Measurements from ENCODE around the gene MYLK.

Gene MYLK

GRCh38 chr3:123623346-123623880 lies 260.7 kb downstream of the MYLK start:
- no peak for DNase-seq (ENCODE audit: low spot score)
- TF ChIP-seq CTCF (IDR thresholded peaks at IDR 0.05; ENCODE audit: extremely low read depth, missing control alignments): no peak

- TF ChIP-seq CTCF (IDR thresholded peaks at IDR 0.05; ENCODE audit: extremely low read depth, missing control alignments): no peak
- DNase-seq (ENCODE audit: low spot score): no peak
These were observed 261.4 kb downstream of the MYLK start for GRCh38 chr3:123622766-123623165.

- no peak for TF ChIP-seq CTCF (IDR thresholded peaks at IDR 0.05; ENCODE audit: extremely low read depth, missing control alignments)
- DNase-seq (ENCODE audit: low spot score): no peak
These were observed 262.3 kb downstream of the MYLK start for GRCh38 chr3:123621850-123622189.

GRCh38 chr3:123621186-123621849 lies 262.8 kb downstream of the MYLK start:
- TF ChIP-seq CTCF (IDR thresholded peaks at IDR 0.05; ENCODE audit: extremely low read depth, missing control alignments): no peak
- DNase-seq (ENCODE audit: low spot score): no peak

- DNase-seq (ENCODE audit: low spot score): no peak
- TF ChIP-seq CTCF (IDR thresholded peaks at IDR 0.05; ENCODE audit: extremely low read depth, missing control alignments): no peak
These were observed 263.8 kb downstream of the MYLK start for GRCh38 chr3:123620343-123620742.

GRCh38 chr3:123618768-123619484 lies 265.2 kb downstream of the MYLK start:
- no peak for DNase-seq (ENCODE audit: low spot score)
- TF ChIP-seq CTCF (IDR thresholded peaks at IDR 0.05; ENCODE audit: extremely low read depth, missing control alignments): no peak

GRCh38 chr3:123618076-123618708 lies 265.9 kb downstream of the MYLK start:
- TF ChIP-seq CTCF (IDR thresholded peaks at IDR 0.05; ENCODE audit: extremely low read depth, missing control alignments): no peak
- no peak for DNase-seq (ENCODE audit: low spot score)

Data from GM20000 (cell line).